GM23338 (cell line): ENCODE results near the gene FABP6.

ENCODE experiments used
- CTCF ChIP-seq, 2 experiments: fragments of 200-600 bp in 1 of 2; sonication (generic) in 1 of 2; conservative IDR thresholded peaks; 2 replicates each; pipeline versions ENCODE4 v1.5.1 to v1.6.1; 2016 to 2017; ENCODE audit warnings: antibody characterized with exemption in 2 of 2, low read depth in 2 of 2, mild to moderate bottlenecking in 2 of 2, moderate library complexity in 1 of 2
- EZH2 ChIP-seq: fragments of 200-600 bp; sonication (generic); IDR thresholded peaks from one replicate; pipeline ENCODE4 v1.8.0; 2017; ENCODE audit warnings: antibody characterized with exemption, mild to moderate bottlenecking, low read depth; ENCODE audit not compliant: unreplicated experiment
- JUNB ChIP-seq: IDR thresholded peaks from one replicate; pipeline ENCODE4 v1.6.1; 2016; ENCODE audit warnings: antibody characterized with exemption; ENCODE audit not compliant: unreplicated experiment
- POLR2AphosphoS5 ChIP-seq: IDR thresholded peaks from 2 replicates; pipeline ENCODE4 v1.6.1; 2016; ENCODE audit warnings: antibody characterized with exemption, low read depth
- TF ChIP-seq, protein P1 (sequence below): IDR thresholded peaks from one replicate; pipeline ENCODE4 v1.6.1; 2018; ENCODE audit warnings: antibody characterized with exemption; ENCODE audit not compliant: unreplicated experiment

DNA sequence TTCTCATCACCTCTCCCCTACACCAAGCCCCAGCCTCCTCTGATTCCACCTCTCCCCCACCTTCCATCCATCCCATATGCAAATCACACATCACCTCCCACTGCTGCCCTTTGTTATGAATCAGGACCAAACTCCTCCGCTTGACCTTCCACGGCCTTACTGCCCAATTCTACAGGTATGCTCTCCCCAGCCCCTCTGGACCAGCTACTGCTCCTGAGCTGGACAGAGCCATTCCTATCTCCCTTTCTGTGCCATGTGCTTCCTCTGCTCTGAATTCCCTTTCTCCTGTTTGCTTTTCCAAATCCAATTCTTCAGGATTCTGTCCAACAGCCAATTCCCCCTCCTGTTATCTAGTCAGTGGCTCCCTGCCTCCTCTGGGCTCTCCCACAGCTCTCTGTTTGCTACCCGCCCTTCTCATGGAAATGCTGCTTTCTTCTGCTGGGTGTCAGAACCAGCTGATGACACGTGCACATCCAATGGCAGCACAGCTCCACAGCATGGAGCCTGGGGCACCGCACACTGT, 8.3 kb downstream of the FABP6 start:
- no peak for TF ChIP-seq CTCF (conservative IDR thresholded peaks at IDR 0.05; ENCODE audit: low read depth in 2 of 2)
- no peak for TF ChIP-seq EZH2
- TF ChIP-seq POLR2AphosphoS5: no peak
- no peak for TF ChIP-seq JUNB
- TF ChIP-seq, protein P1, sequence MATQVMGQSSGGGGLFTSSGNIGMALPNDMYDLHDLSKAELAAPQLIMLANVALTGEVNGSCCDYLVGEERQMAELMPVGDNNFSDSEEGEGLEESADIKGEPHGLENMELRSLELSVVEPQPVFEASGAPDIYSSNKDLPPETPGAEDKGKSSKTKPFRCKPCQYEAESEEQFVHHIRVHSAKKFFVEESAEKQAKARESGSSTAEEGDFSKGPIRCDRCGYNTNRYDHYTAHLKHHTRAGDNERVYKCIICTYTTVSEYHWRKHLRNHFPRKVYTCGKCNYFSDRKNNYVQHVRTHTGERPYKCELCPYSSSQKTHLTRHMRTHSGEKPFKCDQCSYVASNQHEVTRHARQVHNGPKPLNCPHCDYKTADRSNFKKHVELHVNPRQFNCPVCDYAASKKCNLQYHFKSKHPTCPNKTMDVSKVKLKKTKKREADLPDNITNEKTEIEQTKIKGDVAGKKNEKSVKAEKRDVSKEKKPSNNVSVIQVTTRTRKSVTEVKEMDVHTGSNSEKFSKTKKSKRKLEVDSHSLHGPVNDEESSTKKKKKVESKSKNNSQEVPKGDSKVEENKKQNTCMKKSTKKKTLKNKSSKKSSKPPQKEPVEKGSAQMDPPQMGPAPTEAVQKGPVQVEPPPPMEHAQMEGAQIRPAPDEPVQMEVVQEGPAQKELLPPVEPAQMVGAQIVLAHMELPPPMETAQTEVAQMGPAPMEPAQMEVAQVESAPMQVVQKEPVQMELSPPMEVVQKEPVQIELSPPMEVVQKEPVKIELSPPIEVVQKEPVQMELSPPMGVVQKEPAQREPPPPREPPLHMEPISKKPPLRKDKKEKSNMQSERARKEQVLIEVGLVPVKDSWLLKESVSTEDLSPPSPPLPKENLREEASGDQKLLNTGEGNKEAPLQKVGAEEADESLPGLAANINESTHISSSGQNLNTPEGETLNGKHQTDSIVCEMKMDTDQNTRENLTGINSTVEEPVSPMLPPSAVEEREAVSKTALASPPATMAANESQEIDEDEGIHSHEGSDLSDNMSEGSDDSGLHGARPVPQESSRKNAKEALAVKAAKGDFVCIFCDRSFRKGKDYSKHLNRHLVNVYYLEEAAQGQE: peak; percentile 51
